Muscle layer of duodenum (tissue), 2 donors: Measurements from ENCODE around the gene PRKAG3.

Source experiments
- H3K27ac ChIP-seq: one replicate; pipeline ENCODE4 v1.7.0; 2013; ENCODE audit warnings: mild to moderate bottlenecking, low read length
- H3K27me3 ChIP-seq: one replicate; pipeline ENCODE4 v1.7.0; 2013; ENCODE audit warnings: low read depth, mild to moderate bottlenecking, control low read depth, low read length
- H3K36me3 ChIP-seq, 2 donors: one replicate each; pipeline ENCODE4 v1.7.0; 2013; ENCODE audit warnings: low read length in 2 of 2, control low read depth in 1 of 2, mild to moderate bottlenecking in 1 of 2; ENCODE audit not compliant: insufficient read depth in 2 of 2, control insufficient read depth in 1 of 2
- H3K4me1 ChIP-seq, 2 donors: one replicate each; pipeline ENCODE4 v1.7.0; 2013; ENCODE audit warnings: low read length in 2 of 2, mild to moderate bottlenecking in 2 of 2, control low read depth in 1 of 2, moderate library complexity in 1 of 2; ENCODE audit not compliant: insufficient read depth in 2 of 2, control insufficient read depth in 1 of 2
- H3K4me3 ChIP-seq, 2 donors: one replicate each; pipeline ENCODE4 v1.7.0; 2013; ENCODE audit warnings: low read length in 2 of 2, low read depth in 1 of 2, mild to moderate bottlenecking in 1 of 2
- H3K9me3 ChIP-seq, 2 donors: one replicate each; pipeline ENCODE4 v1.7.0; 2013; ENCODE audit warnings: low read length in 2 of 2, control low read depth in 1 of 2, mild to moderate bottlenecking in 1 of 2; ENCODE audit not compliant: control insufficient read depth in 1 of 2
- donor health status: healthy.

The PRKAG3 gene

GRCh38 chr2:218832520-218832919, 917 bp upstream of the PRKAG3 start:
- Histone ChIP-seq H3K4me1 (peaks cover 0 to 11% of the 10 kb centered on the region in 2 donors), H3K27ac (no peak overlapping the region), H3K27me3 (no peaks in the 10 kb centered on the region), H3K9me3 (peaks cover 0 to 3% of the 10 kb centered on the region in 2 donors), H3K4me3 (no peak overlapping the region), H3K36me3 (no peaks in the 10 kb centered on the region)

GRCh38 chr2:218832081-218832480, 478 bp upstream of the PRKAG3 start:
- no peak overlapping the region for H3K4me3 ChIP-seq
- H3K36me3 ChIP-seq, result no peaks in the 10 kb centered on the region
- H3K9me3 ChIP-seq, result no peaks in the 10 kb centered on the region
- no peaks in the 10 kb centered on the region for H3K27me3 ChIP-seq
- peaks cover 0 to 11% of the 10 kb centered on the region in 2 donors for H3K4me1 ChIP-seq
- no peak overlapping the region for H3K27ac ChIP-seq

- Histone ChIP-seq H3K4me1 (peaks cover 0 to 11% of the 10 kb centered on the region in 2 donors), H3K36me3 (no peaks in the 10 kb centered on the region), H3K4me3 (no peak overlapping the region), H3K27ac (no peak overlapping the region), H3K9me3 (no peaks in the 10 kb centered on the region), H3K27me3 (no peaks in the 10 kb centered on the region)
Measured at GRCh38 chr2:218830526-218831306, 887 bp downstream of the PRKAG3 start.

GRCh38 chr2:218829868-218830451, 1.6 kb downstream of the PRKAG3 start:
- no peak overlapping the region for H3K4me3 ChIP-seq
- no peak overlapping the region for H3K27ac ChIP-seq
- H3K36me3 ChIP-seq, result no peaks in the 10 kb centered on the region
- no peaks in the 10 kb centered on the region for H3K27me3 ChIP-seq
- H3K4me1 ChIP-seq, result peaks cover 0 to 11% of the 10 kb centered on the region in 2 donors
- no peaks in the 10 kb centered on the region for H3K9me3 ChIP-seq

- Histone ChIP-seq H3K4me3 (no peak overlapping the region), H3K9me3 (no peaks in the 10 kb centered on the region), H3K36me3 (no peaks in the 10 kb centered on the region), H3K27ac (no peak overlapping the region), H3K4me1 (peaks cover 0 to 11% of the 10 kb centered on the region in 2 donors), H3K27me3 (no peaks in the 10 kb centered on the region)
Measured at GRCh38 chr2:218828477-218828778, 3.2 kb downstream of the PRKAG3 start.

- Histone ChIP-seq H3K4me1 (peaks cover 0 to 11% of the 10 kb centered on the region in 2 donors), H3K9me3 (no peaks in the 10 kb centered on the region), H3K27me3 (no peaks in the 10 kb centered on the region), H3K27ac (no peak overlapping the region), H3K4me3 (no peak overlapping the region), H3K36me3 (no peaks in the 10 kb centered on the region)
Measured at GRCh38 chr2:218827701-218828476, 3.7 kb downstream of the PRKAG3 start.

- Histone ChIP-seq H3K9me3 (no peaks in the 10 kb centered on the region), H3K27ac (no peak overlapping the region), H3K36me3 (no peaks in the 10 kb centered on the region), H3K4me3 (no peak overlapping the region), H3K27me3 (no peaks in the 10 kb centered on the region), H3K4me1 (peaks cover 0 to 3% of the 10 kb centered on the region in 2 donors)
Measured at GRCh38 chr2:218826791-218827190, 4.8 kb downstream of the PRKAG3 start.

- H3K4me3 ChIP-seq, result no peak overlapping the region
- H3K9me3 ChIP-seq, result no peaks in the 10 kb centered on the region
- H3K4me1 ChIP-seq, result no peaks in the 10 kb centered on the region
- peaks cover 0 to 8% of the 10 kb centered on the region in 2 donors for H3K36me3 ChIP-seq
- H3K27ac ChIP-seq, result no peak overlapping the region
- no peaks in the 10 kb centered on the region for H3K27me3 ChIP-seq
Measured at GRCh38 chr2:218824004-218824403, 7.6 kb downstream of the PRKAG3 start.

GRCh38 chr2:218823196-218823855, 8.3 kb downstream of the PRKAG3 start:
- Histone ChIP-seq H3K27ac (no peak overlapping the region), H3K9me3 (no peaks in the 10 kb centered on the region), H3K36me3 (peaks cover 0 to 15% of the 10 kb centered on the region in 2 donors), H3K27me3 (no peaks in the 10 kb centered on the region), H3K4me3 (no peak overlapping the region), H3K4me1 (no peaks in the 10 kb centered on the region)

GRCh38 chr2:218822622-218823021, 9.0 kb downstream of the PRKAG3 start:
- H3K27me3 ChIP-seq, result no peaks in the 10 kb centered on the region
- peaks cover 0 to 16% of the 10 kb centered on the region in 2 donors for H3K36me3 ChIP-seq
- H3K4me1 ChIP-seq, result no peaks in the 10 kb centered on the region
- H3K4me3 ChIP-seq, result no peak overlapping the region
- H3K27ac ChIP-seq, result no peak overlapping the region
- no peaks in the 10 kb centered on the region for H3K9me3 ChIP-seq

- Histone ChIP-seq H3K27me3 (no peaks in the 10 kb centered on the region), H3K27ac (no peak overlapping the region), H3K36me3 (peaks cover 0 to 17% of the 10 kb centered on the region in 2 donors), H3K4me3 (no peak overlapping the region), H3K4me1 (no peaks in the 10 kb centered on the region), H3K9me3 (no peaks in the 10 kb centered on the region)
Measured at GRCh38 chr2:218821605-218822211, 9.9 kb downstream of the PRKAG3 start.
